OCI-LY7 (cell line): ENCODE results near the gene KLK3. TPM values are rescaled to one million over a fixed set of nuclear protein-coding genes. Genes with fewer than 3 reads are reported as not detected.

Experiments used
- BruUV-seq: library from RNA; stranded (reverse); fragments of 400-500 nt; replicated peaks from 2 replicates; lab custom pipeline; 2021; lab: Mats Ljungman, UMichigan
- CTCF ChIA-PET: fragments of 300-600 bp; sonication (Branson Sonifier 250); formaldehyde crosslinking; loops from one replicate; lab custom pipeline; 2022; ENCODE audit warnings: antibody characterized with exemption; ENCODE audit not compliant: unreplicated experiment; lab: Charles Lee
- POLR2A ChIA-PET: fragments of 300-600 bp; sonication (Branson Sonifier 250); formaldehyde crosslinking; loops from one replicate; lab custom pipeline; 2022; ENCODE audit warnings: antibody characterized with exemption; lab: Charles Lee
- DNase-seq: peaks from one replicate; pipeline ENCODE4 v3.0.0-alpha.2; 2015; ENCODE audit warnings: low spot score
- H2AFZ ChIP-seq: fragments of 200-600 bp; sonication (generic), shearing (Covaris generic); 2 replicates; pipeline ENCODE4 v1.6.1; 2014; ENCODE audit warnings: mild to moderate bottlenecking, antibody characterized with exemption, low read length, moderate library complexity
- H3K27ac ChIP-seq: fragments of 200-600 bp; sonication (generic); 2 replicates; pipeline ENCODE4 v1.5.1; 2014; ENCODE audit warnings: mixed run types, low read depth, mild to moderate bottlenecking, moderate library complexity, low read length, inconsistent platforms; ENCODE audit not compliant: poor library complexity, severe bottlenecking
- H3K36me3 ChIP-seq: fragments of 200-600 bp; sonication (generic); 2 replicates; pipeline ENCODE4 v1.6.1; 2014; ENCODE audit warnings: mild to moderate bottlenecking, antibody characterized with exemption, low read length, moderate library complexity, mixed read lengths; ENCODE audit not compliant: insufficient read depth
- H3K4me1 ChIP-seq: fragments of 200-600 bp; sonication (generic); 2 replicates; pipeline ENCODE4 v1.5.1; 2014; ENCODE audit warnings: mild to moderate bottlenecking, low read length; ENCODE audit not compliant: insufficient read depth, poor library complexity, severe bottlenecking
- H3K4me2 ChIP-seq: fragments of 200-600 bp; sonication (generic); 2 replicates; pipeline ENCODE4 v1.6.1; 2014; ENCODE audit warnings: mild to moderate bottlenecking, low read length
- H3K4me3 ChIP-seq: fragments of 200-600 bp; sonication (generic); 2 replicates; pipeline ENCODE4 v1.5.1; 2014; ENCODE audit warnings: mild to moderate bottlenecking, low read depth, low read length; ENCODE audit not compliant: poor library complexity, severe bottlenecking
- H3K79me2 ChIP-seq: fragments of 200-600 bp; sonication (generic); 2 replicates; pipeline ENCODE4 v1.6.1; 2016; ENCODE audit warnings: low read depth, mild to moderate bottlenecking, low read length, moderate library complexity, mixed read lengths; ENCODE audit not compliant: insufficient read depth
- H3K9me2 ChIP-seq: fragments of 200-600 bp; sonication (generic); 2 replicates; pipeline ENCODE4 v1.6.1; 2016; ENCODE audit warnings: mild to moderate bottlenecking, low read length, mixed read lengths; ENCODE audit not compliant: insufficient read depth
- H3K9me3 ChIP-seq: fragments of 200-600 bp; sonication (generic); 2 replicates; pipeline ENCODE4 v1.6.1; 2014; ENCODE audit warnings: mild to moderate bottlenecking, mixed run types, low read length, mixed read lengths
- H4K20me1 ChIP-seq: fragments of 200-600 bp; sonication (generic); 2 replicates; pipeline ENCODE4 v1.6.1; 2014; ENCODE audit warnings: mild to moderate bottlenecking, antibody characterized with exemption, low read length, moderate library complexity, mixed read lengths; ENCODE audit not compliant: insufficient read depth
- CTCF ChIP-seq: fragments of 200-600 bp; sonication (generic); conservative IDR thresholded peaks from 2 replicates; pipeline ENCODE4 v1.5.1; 2014; ENCODE audit warnings: mild to moderate bottlenecking, antibody characterized with exemption, low read length, moderate library complexity, mixed read lengths
- EZH2phosphoT487 ChIP-seq: fragments of 200-600 bp; sonication (generic); IDR thresholded peaks from 2 replicates; pipeline ENCODE4 v1.6.1; 2018; ENCODE audit warnings: low read depth, borderline replicate concordance, mild to moderate bottlenecking, mixed run types, antibody characterized with exemption, low read length, moderate library complexity, mixed read lengths
- intact Hi-C: fragments of 100-400 bp; cut with micrococcal nuclease; formaldehyde crosslinking; loops from one replicate; pipeline ENCODE4 v1.10.0; 2022; ENCODE audit not compliant: unreplicated experiment
- total RNA-seq, 2 experiments: library from RNA; depleted of rRNA in 1 of 2; stranded (reverse); fragments of >200 nt in 1 of 2; shearing (Covaris generic) in 1 of 2; gene quantifications; 2 replicates each; pipeline ENCODE4 v1.2.3, GENCODE V29; 2014 to 2022

The KLK3 gene
- total RNA-seq, 2 experiments from 2014 or later = not detected

GRCh38 chr19:50851620-50852019, 3.1 kb upstream of the KLK3 start:
- Histone ChIP-seq H4K20me1 (no peaks in the 10 kb centered on the region), H3K27ac (no peak overlapping the region), H3K9me2 (no peaks in the 10 kb centered on the region), H3K4me1 (no peaks in the 10 kb centered on the region), H2AFZ (no peak overlapping the region), H3K9me3 (no peaks in the 10 kb centered on the region), H3K4me3 (no peak overlapping the region), H3K36me3 (no peaks in the 10 kb centered on the region), H3K4me2 (no peak overlapping the region), H3K79me2 (no peaks in the 10 kb centered on the region)
- intact Hi-C loops = no loop called here
- ChIA-PET CTCF (no interaction called here), POLR2A (no interaction called here)
- no peak for DNase-seq
- no peak for TF ChIP-seq CTCF
- no peak for TF ChIP-seq EZH2phosphoT487
- no TSS peak for BruUV-seq

- H3K9me3 ChIP-seq = no peaks in the 10 kb centered on the region
- H3K4me2 ChIP-seq = no peak overlapping the region
- DNase-seq = no peak
- no TSS peak for BruUV-seq
- TF ChIP-seq CTCF = no peak
- TF ChIP-seq EZH2phosphoT487 = no peak
- no peaks in the 10 kb centered on the region for H3K79me2 ChIP-seq
- H3K4me3 ChIP-seq = no peak overlapping the region
- CTCF ChIA-PET = no interaction called here
- no peak overlapping the region for H2AFZ ChIP-seq
- H3K27ac ChIP-seq = no peak overlapping the region
- POLR2A ChIA-PET = no interaction called here
- no peaks in the 10 kb centered on the region for H3K9me2 ChIP-seq
- no peaks in the 10 kb centered on the region for H4K20me1 ChIP-seq
- H3K4me1 ChIP-seq = no peaks in the 10 kb centered on the region
- no peaks in the 10 kb centered on the region for H3K36me3 ChIP-seq
- intact Hi-C loops = no loop called here
These were observed 2.7 kb downstream of the KLK3 start for GRCh38 chr19:50857366-50857765.

- H3K9me2 ChIP-seq = no peaks in the 10 kb centered on the region
- no peaks in the 10 kb centered on the region for H3K4me1 ChIP-seq
- CTCF ChIA-PET = no interaction called here
- POLR2A ChIA-PET = no interaction called here
- TF ChIP-seq EZH2phosphoT487 (no peak), CTCF (no peak)
- H3K27ac ChIP-seq = no peak overlapping the region
- no peak overlapping the region for H2AFZ ChIP-seq
- DNase-seq = no peak
- H3K4me2 ChIP-seq = no peak overlapping the region
- H3K9me3 ChIP-seq = no peaks in the 10 kb centered on the region
- no peaks in the 10 kb centered on the region for H3K36me3 ChIP-seq
- no TSS peak for BruUV-seq
- no peaks in the 10 kb centered on the region for H3K79me2 ChIP-seq
- intact Hi-C loops = no loop called here
- no peaks in the 10 kb centered on the region for H4K20me1 ChIP-seq
- no peak overlapping the region for H3K4me3 ChIP-seq
These were observed 4.2 kb downstream of the KLK3 start for GRCh38 chr19:50858886-50859285.
